H1 (cell line): ENCODE measurements around the gene NDUFA8. TPM values are rescaled to one million over a fixed set of nuclear protein-coding genes. Genes with fewer than 3 reads are reported as not detected.

ENCODE experiments used
- CTCF ChIA-PET: fragments of 300-600 bp; sonication (Branson Sonifier 250); formaldehyde crosslinking; loops from one replicate; lab custom pipeline; 2021; ENCODE audit not compliant: partially characterized antibody; lab: Charles Lee
- POLR2A ChIA-PET: fragments of 300-600 bp; sonication (Branson Sonifier 250); formaldehyde crosslinking; loops from one replicate; lab custom pipeline; 2021; ENCODE audit warnings: inconsistent platforms; ENCODE audit not compliant: partially characterized antibody; lab: Charles Lee
- DNase-seq, 2 experiments: peaks; one replicate each; pipeline versions ENCODE4 v3.0.0 to v3.0.0-alpha.2; 2010 to 2022; ENCODE audit warnings: low spot score in 2 of 2, low read depth in 1 of 2, mixed read lengths in 1 of 2
- FAIRE-seq: peaks from 2 replicates; lab custom pipeline; 2011; peaks lifted over from hg19 to GRCh38; lab: Jason Lieb, UNC
- H2AFZ ChIP-seq: 2 replicates; pipeline ENCODE4 v1.8.1; 2012; ENCODE audit warnings: low read length, inconsistent platforms
- H2AK5ac ChIP-seq: 2 replicates; pipeline ENCODE4 v1.6.1; 2013; ENCODE audit warnings: low read depth, low read length
- H2BK120ac ChIP-seq: replicated peaks from 2 replicates; pipeline ENCODE3; 2013; ENCODE audit warnings: low read depth, low read length, inconsistent platforms
- H2BK12ac ChIP-seq: 2 replicates; pipeline ENCODE4 v1.6.1; 2013; ENCODE audit warnings: low read depth, low read length
- H2BK15ac ChIP-seq: 2 replicates; pipeline ENCODE4 v1.6.1; 2013; ENCODE audit warnings: low read length
- H2BK20ac ChIP-seq: 2 replicates; pipeline ENCODE4 v1.6.1; 2013; ENCODE audit warnings: low read length
- H2BK5ac ChIP-seq: 2 replicates; pipeline ENCODE4 v1.6.1; 2013; ENCODE audit warnings: low read depth, low read length
- H3K14ac ChIP-seq: 2 replicates; pipeline ENCODE4 v1.6.1; 2013; ENCODE audit warnings: inconsistent platforms; ENCODE audit not compliant: insufficient read length
- H3K18ac ChIP-seq: 2 replicates; pipeline ENCODE4 v1.6.1; 2013; ENCODE audit warnings: low read length; ENCODE audit errors: extremely low read depth
- H3K23ac ChIP-seq: 2 replicates; pipeline ENCODE4 v1.6.1; 2013; ENCODE audit warnings: inconsistent platforms; ENCODE audit not compliant: insufficient read length
- H3K23me2 ChIP-seq: 2 replicates; pipeline ENCODE4 v1.6.1; 2013; ENCODE audit warnings: low read depth, low read length
- H3K27ac ChIP-seq: 2 replicates; pipeline ENCODE4 v1.6.1; 2011; ENCODE audit warnings: low read depth, low read length, inconsistent platforms
- H3K27me3 ChIP-seq, 4 experiments: replicated peaks in 1 of 4; 1 replicate in 1 of 4; 2 replicates in 3 of 4; pipeline versions ENCODE4 v1.6.1 to v1.8.1; 2011 to 2013; ENCODE audit warnings: low read length in 3 of 4, mild to moderate bottlenecking in 3 of 4, inconsistent platforms in 2 of 4, mixed read lengths in 2 of 4, moderate library complexity in 1 of 4; ENCODE audit not compliant: control insufficient read depth in 3 of 4, insufficient read depth in 3 of 4; ENCODE audit errors: extremely low read depth in 1 of 4
- H3K36me3 ChIP-seq, 4 experiments: 2 replicates each; pipeline versions ENCODE4 v1.6.1 to v1.8.1; 2011 to 2013; ENCODE audit warnings: mild to moderate bottlenecking in 4 of 4, low read length in 3 of 4, moderate library complexity in 2 of 4, control low read depth in 1 of 4, inconsistent platforms in 1 of 4; ENCODE audit not compliant: insufficient read depth in 4 of 4, control insufficient read depth in 2 of 4
- H3K4ac ChIP-seq: replicated peaks from 2 replicates; pipeline ENCODE3; 2013; ENCODE audit warnings: low read length, low read depth, mixed read lengths, inconsistent platforms; ENCODE audit not compliant: insufficient read length
- H3K4me1 ChIP-seq, 4 experiments: replicated peaks in 1 of 4; 1 replicate in 1 of 4; 2 replicates in 3 of 4; pipeline versions ENCODE4 v1.6.1 to v1.8.1; 2011 to 2013; ENCODE audit warnings: low read length in 3 of 4, inconsistent platforms in 2 of 4, mixed read lengths in 1 of 4; ENCODE audit not compliant: insufficient read depth in 4 of 4, control insufficient read depth in 3 of 4
- H3K4me2 ChIP-seq, 2 experiments: 2 replicates each; pipeline versions ENCODE4 v1.6.1 to v1.8.1; 2011 to 2013; ENCODE audit warnings: low read depth in 2 of 2, low read length in 2 of 2, control low read depth in 1 of 2, inconsistent platforms in 1 of 2, mild to moderate bottlenecking in 1 of 2; ENCODE audit not compliant: insufficient read depth in 1 of 2
- H3K4me3 ChIP-seq, 4 experiments: fragments of 200-600, 300-600 bp in 1 of 4; sonication (generic), shearing (Covaris generic), sonication (Bioruptor Twin) in 1 of 4; 2 replicates each; pipeline versions ENCODE4 v1.5.1 to v1.8.1; 2011 to 2016; ENCODE audit warnings: low read length in 4 of 4, low read depth in 3 of 4, control low read depth in 2 of 4, inconsistent platforms in 2 of 4, mild to moderate bottlenecking in 2 of 4, mixed read lengths in 1 of 4, moderate library complexity in 1 of 4; ENCODE audit not compliant: insufficient read depth in 2 of 4; ENCODE audit errors: extremely low read depth in 1 of 4
- H3K56ac ChIP-seq: replicated peaks from 2 replicates; pipeline ENCODE3; 2013; ENCODE audit warnings: low read depth, mild to moderate bottlenecking, mixed read lengths, low read length, inconsistent platforms; ENCODE audit not compliant: insufficient read length
- H3K79me1 ChIP-seq: 2 replicates; pipeline ENCODE4 v1.6.1; 2013; ENCODE audit warnings: low read depth, low read length, control low read depth
- H3K79me2 ChIP-seq, 2 experiments: 2 replicates each; pipeline versions ENCODE4 v1.6.1 to v1.8.1; 2012 to 2013; ENCODE audit warnings: low read length in 2 of 2, mild to moderate bottlenecking in 2 of 2, inconsistent platforms in 1 of 2; ENCODE audit not compliant: insufficient read depth in 2 of 2, control insufficient read depth in 1 of 2
- H3K9ac ChIP-seq, 4 experiments: replicated peaks in 1 of 4; 1 replicate in 1 of 4; 2 replicates in 3 of 4; pipeline versions ENCODE4 v1.6.1 to v1.8.1; 2011 to 2013; ENCODE audit warnings: low read depth in 3 of 4, low read length in 3 of 4, control low read depth in 2 of 4, mild to moderate bottlenecking in 2 of 4, moderate library complexity in 2 of 4, inconsistent platforms in 1 of 4; ENCODE audit errors: extremely low read depth in 1 of 4
- H3K9me3 ChIP-seq, 2 experiments: 2 replicates each; pipeline versions ENCODE4 v1.6.1 to v1.8.1; 2012 to 2013; ENCODE audit warnings: mild to moderate bottlenecking in 2 of 2, moderate library complexity in 2 of 2, control low read depth in 1 of 2, inconsistent platforms in 1 of 2, low read depth in 1 of 2, low read length in 1 of 2, mixed read lengths in 1 of 2; ENCODE audit not compliant: insufficient read depth in 2 of 2
- H4K20me1 ChIP-seq, 2 experiments: replicated peaks in 1 of 2; 2 replicates each; pipeline versions ENCODE3 to v1.8.1; 2011 to 2013; ENCODE audit warnings: inconsistent platforms in 2 of 2, low read length in 2 of 2, mild to moderate bottlenecking in 1 of 2; ENCODE audit not compliant: insufficient read depth in 2 of 2, control insufficient read depth in 1 of 2
- H4K5ac ChIP-seq: 2 replicates; pipeline ENCODE4 v1.6.1; 2013; ENCODE audit warnings: low read length, low read depth, mixed read lengths, inconsistent platforms; ENCODE audit not compliant: insufficient read length
- H4K8ac ChIP-seq: 2 replicates; pipeline ENCODE4 v1.8.0; 2013; ENCODE audit warnings: mild to moderate bottlenecking, moderate library complexity, low read length, inconsistent platforms; ENCODE audit not compliant: insufficient read depth; ENCODE audit errors: extremely low read depth
- H4K91ac ChIP-seq: replicated peaks from 2 replicates; pipeline ENCODE3; 2013; ENCODE audit warnings: low read length, mixed read lengths, inconsistent platforms; ENCODE audit not compliant: insufficient read length
- NRF1 ChIP-seq: IDR thresholded peaks from 2 replicates; pipeline ENCODE4 v1.6.1; 2011; ENCODE audit warnings: mild to moderate bottlenecking, low read depth, low read length, improper control_type of control experiment
- RFX5 ChIP-seq: IDR thresholded peaks from 2 replicates; pipeline ENCODE4 v1.6.1; 2011; ENCODE audit warnings: low read depth, low read length, improper control_type of control experiment, borderline replicate concordance
- TEAD4 ChIP-seq: IDR thresholded peaks from 2 replicates; pipeline ENCODE4 v1.6.1; 2012; ENCODE audit warnings: low read depth, low read length, inconsistent platforms, mixed read lengths
- WGBS, 2 experiments: shearing (Covaris generic) in 1 of 2; methylation state at CpG; one replicate each; pipeline versions ENCODE4 v1.1.6 to v1.1.7; 2013 to 2015; ENCODE audit warnings: low lambda C conversion rate in 2 of 2, mixed read lengths in 2 of 2, inconsistent platforms in 1 of 2, low coverage in 1 of 2, missing lambda C conversion rate in 1 of 2; ENCODE audit not compliant: insufficient replicate concordance in 2 of 2, insufficient coverage in 1 of 2, insufficient read length in 1 of 2; ENCODE audit errors: extremely low coverage in 1 of 2, missing lambda C conversion rate in 1 of 2; 5-methylcytosine and 5-hydroxymethylcytosine counted together
- polyA plus RNA-seq, 7 experiments: library from polyadenylated mRNA; depleted of rRNA in 3 of 7; stranded (reverse) in 5 of 7; unstranded in 2 of 7; fragments of >200 nt in 5 of 7; fragments of 200-250 nt in 2 of 7; gene quantifications; 1 replicate in 5 of 7; 2 replicates in 1 of 7; 4 replicates in 1 of 7; pipeline versions ENCODE4 v1.2.1 to v1.2.3, GENCODE V29; 2011 to 2013; ENCODE audit warnings: missing spikeins in 2 of 7, mixed read lengths in 2 of 7
- total RNA-seq: library from RNA; stranded (reverse); fragmentation: NEBNext Ultra II Directional; extraction: Animal tissue kit (Norgen Biotek cat#: 25700); gene quantifications from 2 replicates; pipeline ENCODE4 v1.2.1, GENCODE V29; 2021

The NDUFA8 gene
- total and polyA plus RNA-seq, 2 of the 8 experiments (the other 6 are each of a cell fraction or from before 2014, with no cell fraction given): 61.0 to 73.8 TPM

DNA sequence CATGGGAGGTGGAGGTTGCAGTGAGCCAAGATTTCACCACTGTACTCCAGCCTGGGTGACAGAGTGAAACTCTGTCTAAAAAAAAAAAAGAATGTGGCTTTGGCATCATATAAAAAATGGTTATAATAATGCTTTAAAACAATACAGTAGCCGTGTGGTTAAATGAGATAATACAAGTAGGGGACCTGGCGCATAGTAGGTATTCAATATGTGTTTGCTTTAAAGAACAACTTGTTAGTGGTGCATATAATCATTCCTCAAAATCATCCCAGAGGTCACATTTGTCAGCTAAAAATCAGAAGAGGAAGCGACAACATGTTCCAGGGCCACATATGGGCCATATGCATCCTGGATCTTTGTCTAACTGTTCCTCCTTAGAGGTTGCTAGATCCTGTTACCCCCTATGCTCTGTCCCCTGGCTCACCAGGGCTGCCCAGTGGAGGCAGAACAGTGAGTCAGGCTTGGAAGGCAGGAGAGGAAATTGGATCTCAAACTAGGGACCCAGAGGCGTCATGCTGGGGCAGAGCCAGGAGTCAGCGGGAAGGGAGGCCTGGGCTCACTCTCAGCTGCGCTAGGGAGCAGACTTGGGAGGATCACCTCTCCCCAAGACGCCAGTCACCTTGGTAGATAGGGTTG, 41.5 kb upstream of the NDUFA8 start:
- Histone ChIP-seq H3K23ac (no peak overlapping the region), H3K14ac (no peak overlapping the region), H3K56ac (no peak overlapping the region), H3K36me3 (no peaks in the 10 kb centered on the region), H4K5ac (no peak overlapping the region), H2BK15ac (no peak overlapping the region), H3K9me3 (no peaks in the 10 kb centered on the region), H2BK120ac (no peak overlapping the region), H4K91ac (no peak overlapping the region), H2AK5ac (no peak overlapping the region), H3K79me2 (no peaks in the 10 kb centered on the region), H2BK12ac (no peak overlapping the region), H3K79me1 (no peaks in the 10 kb centered on the region), H3K4ac (no peak overlapping the region), H3K18ac (no peak overlapping the region), H3K23me2 (no peaks in the 10 kb centered on the region), H3K4me3 (no peak overlapping the region), H2AFZ (no peak overlapping the region), H2BK20ac (no peak overlapping the region), H4K8ac (no peak overlapping the region; the same call in 1 of the 2 replicates), H3K4me2 (no peak overlapping the region), H3K4me1 (peaks cover 0 to 14% (median 4%) of the 10 kb centered on the region in 4 experiments; a peak in 6 of 7 replicates), H3K27me3 (no peaks in the 10 kb centered on the region; a peak in 2 of 7 replicates), H3K27ac (no peak overlapping the region), H4K20me1 (no peaks in the 10 kb centered on the region), H2BK5ac (no peak overlapping the region), H3K9ac (no peak overlapping the region)
- ChIA-PET POLR2A (interaction anchor here (1.6 kb wide), 1 partner anchor 25 kb away, joined by 5 read pairs; no protein-coding TSS in a partner anchor), CTCF (interaction anchor here (0.9 to 2.9 kb wide), 6 partner anchors 9 to 265 kb away, joined by 3 to 7 read pairs (median 4); partner anchors contain the start of gene NDUFA8)
- WGBS, 2 experiments: 91% methylated on average over 7 of the region's 7 CpGs; no CpG with 5 or more reads in 1 of the 2 experiments
- no peak for DNase-seq
- FAIRE-seq: no peak
- TF ChIP-seq NRF1 (no peak), TEAD4 (no peak), RFX5 (no peak)
